HepG2 (cell line): ENCODE results near the gene CCDC117. TPM values are rescaled to one million over a fixed set of nuclear protein-coding genes. Genes with fewer than 3 reads are reported as not detected.

Source experiments
- ATAC-seq: fragments of 200-7000 bp; cut with Tn5 transposase; 3 replicates; pipeline ENCODE4 v1.9.1; 2020; ENCODE audit warnings: mild to moderate bottlenecking, moderate library complexity
- Bru-seq: library from RNA; stranded (reverse); fragments of 400-500 nt; gene quantifications from one replicate; lab custom pipeline; 2021; lab: Mats Ljungman, UMichigan
- BruChase-seq, 2 experiments: library from RNA; stranded (reverse); fragments of 400-500 nt; gene quantifications; one replicate each; lab custom pipeline; 2021; lab: Mats Ljungman, UMichigan
- BruUV-seq: library from RNA; stranded (reverse); fragments of 400-500 nt; replicated peaks from 2 replicates; lab custom pipeline; 2021; lab: Mats Ljungman, UMichigan
- CTCF ChIA-PET: fragments of 300-600 bp; formaldehyde crosslinking; extraction: SDS; loops from one replicate; lab custom pipeline; 2021; ENCODE audit warnings: low total read pairs, inconsistent platforms, low intra/inter-chr PET ratio; lab: Yijun Ruan, JAX
- POLR2A ChIA-PET: fragments of 350-600 bp; sonication (Branson Sonifier 250); formaldehyde crosslinking; loops from one replicate; lab custom pipeline; 2020; ENCODE audit warnings: antibody characterized with exemption, inconsistent platforms; lab: Yijun Ruan, JAX
- DNase-seq: peaks from one replicate; pipeline ENCODE4 v3.0.0-alpha.2; 2015; ENCODE audit warnings: low spot score
- FAIRE-seq: peaks from 3 replicates; lab custom pipeline; 2011; peaks lifted over from hg19 to GRCh38; lab: Jason Lieb, UNC
- H2AFZ ChIP-seq: one replicate; pipeline ENCODE4 v1.6.1; 2011; ENCODE audit warnings: low read length, inconsistent platforms
- H3K27ac ChIP-seq: fragments of 300-600 bp; 3 replicates; pipeline ENCODE4 v1.8.0; 2011; ENCODE audit warnings: mixed run types, mild to moderate bottlenecking, mixed read lengths, low read length, inconsistent platforms; ENCODE audit not compliant: insufficient read depth; ENCODE audit errors: extremely low read length
- H3K27me3 ChIP-seq, 2 experiments: fragments of 200-600 bp in 1 of 2; 2 replicates in 1 of 2; 3 replicates in 1 of 2; pipeline versions ENCODE4 v1.6.0 to v1.8.0; 2011; ENCODE audit warnings: low read length in 2 of 2, mild to moderate bottlenecking in 2 of 2, moderate library complexity in 2 of 2, inconsistent platforms in 1 of 2; ENCODE audit not compliant: insufficient read depth in 2 of 2, control insufficient read depth in 1 of 2
- H3K36me3 ChIP-seq, 2 experiments: fragments of 200-600 bp in 1 of 2; replicated peaks in 1 of 2; 2 replicates in 1 of 2; 3 replicates in 1 of 2; pipeline versions ENCODE4 v1.5.1 to v1.8.0; 2011; ENCODE audit warnings: low read length in 2 of 2, inconsistent platforms in 1 of 2; ENCODE audit not compliant: insufficient read depth in 2 of 2, control insufficient read depth in 1 of 2
- H3K4me1 ChIP-seq: 2 replicates; pipeline ENCODE4 v1.5.1; 2012; ENCODE audit warnings: low read length, inconsistent platforms; ENCODE audit not compliant: insufficient read depth
- H3K4me2 ChIP-seq: 2 replicates; pipeline ENCODE4 v1.6.0; 2011; ENCODE audit warnings: low read depth, low read length, inconsistent platforms
- H3K4me3 ChIP-seq, 3 experiments: fragments of 200-600 bp in 1 of 3; sonication (generic), shearing (Covaris generic) in 1 of 3; replicated peaks in 1 of 3; 2 replicates each; pipeline ENCODE4 v1.5.1; 2011 to 2016; ENCODE audit warnings: low read length in 3 of 3, inconsistent platforms in 2 of 3, low read depth in 2 of 3, mild to moderate bottlenecking in 2 of 3, control low read depth in 1 of 3, mixed read lengths in 1 of 3; ENCODE audit not compliant: insufficient read depth in 1 of 3
- H3K79me2 ChIP-seq: one replicate; pipeline ENCODE4 v1.6.1; 2011; ENCODE audit warnings: low read length, inconsistent platforms; ENCODE audit not compliant: insufficient read depth
- H3K9ac ChIP-seq: 2 replicates; pipeline ENCODE4 v1.6.0; 2011; ENCODE audit warnings: mild to moderate bottlenecking, low read depth, low read length, inconsistent platforms; ENCODE audit not compliant: insufficient read depth
- H3K9me3 ChIP-seq: 2 replicates; pipeline ENCODE4 v1.5.1; 2012; ENCODE audit warnings: mild to moderate bottlenecking, low read length
- H4K20me1 ChIP-seq: 2 replicates; pipeline ENCODE4 v1.6.0; 2011; ENCODE audit warnings: inconsistent platforms, mild to moderate bottlenecking, low read length, moderate library complexity; ENCODE audit not compliant: insufficient read depth
- KAT7 ChIP-seq: IDR thresholded peaks from 2 replicates; pipeline ENCODE4 v1.6.1; 2018; ENCODE audit warnings: borderline replicate concordance, missing compliant biosample characterization
- KLF9 ChIP-seq: IDR thresholded peaks from 2 replicates; pipeline ENCODE4 v1.6.1; 2016; ENCODE audit warnings: low read depth
- NCOR1 ChIP-seq: fragments of 200-600 bp; sonication (generic); IDR thresholded peaks from 2 replicates; pipeline ENCODE4 v1.7.0; 2017; ENCODE audit warnings: antibody characterized with exemption, low read length, borderline replicate concordance
- REPIN1 ChIP-seq: sonication (generic); formaldehyde crosslinking; IDR thresholded peaks from 2 replicates; pipeline ENCODE4 v1.8.0; 2022; ENCODE audit warnings: missing genetic modification reagents, low read depth, mild to moderate bottlenecking, borderline replicate concordance
- SMAD9 ChIP-seq: sonication (generic); formaldehyde crosslinking; IDR thresholded peaks from 2 replicates; pipeline ENCODE4 v1.5.1; 2020; ENCODE audit warnings: mild to moderate bottlenecking, missing genetic modification reagents
- ZBTB1 ChIP-seq: sonication (generic); formaldehyde crosslinking; IDR thresholded peaks from 2 replicates; pipeline ENCODE4 v1.4.0; 2020; ENCODE audit warnings: missing genetic modification reagents, borderline replicate concordance
- ZFX ChIP-seq: sonication (generic); formaldehyde crosslinking; IDR thresholded peaks from 2 replicates; pipeline ENCODE4 v1.4.0; 2020; ENCODE audit warnings: mild to moderate bottlenecking, low read depth, missing genetic modification reagents, moderate library complexity
- ZNF10 ChIP-seq: sonication (generic); formaldehyde crosslinking; IDR thresholded peaks from 2 replicates; pipeline ENCODE4 v1.4.0; 2020; ENCODE audit warnings: mild to moderate bottlenecking, low read depth, missing genetic modification reagents, borderline replicate concordance
- ZNF282 ChIP-seq: fragments of 450-650 bp; IDR thresholded peaks from 2 replicates; pipeline ENCODE4 v1.6.1; 2018; ENCODE audit not compliant: partially characterized antibody
- ZNF605 ChIP-seq: sonication (generic); formaldehyde crosslinking; IDR thresholded peaks from 2 replicates; pipeline ENCODE4 v1.8.0; 2022; ENCODE audit warnings: mild to moderate bottlenecking, missing genetic modification reagents
- WGBS: methylation state at CpG from one replicate; pipeline ENCODE4 v1.1.6; 2017; ENCODE audit warnings: low lambda C conversion rate; 5-methylcytosine and 5-hydroxymethylcytosine counted together
- in situ Hi-C: cut with HindIII; loops from 2 replicates; pipeline ENCODE4 v1.10.0; 2017; ENCODE audit warnings: low pct_unique_long_range_greater_than_20kb; ENCODE audit not compliant: extremely low pct_ligation_motif_present
- intact Hi-C: fragments of 100-400 bp; cut with micrococcal nuclease; formaldehyde crosslinking; loops from one replicate; pipeline ENCODE4 v1.10.0; 2022; ENCODE audit not compliant: unreplicated experiment
- long read RNA-seq, 2 experiments: library from RNA in 1 of 2; library from polyadenylated mRNA in 1 of 2; stranded (forward) in 1 of 2; unstranded in 1 of 2; transcript quantifications; one replicate each; pipeline ENCODE4 v2.0.0, GENCODE V29; 2019 to 2022
- polyA minus RNA-seq, 3 experiments: library from RNA; depleted of rRNA, polyadenylated mRNA; stranded (reverse); fragments of >200 nt; gene quantifications; 2 replicates each; pipeline ENCODE4 v1.2.3, GENCODE V29; 2011; ENCODE audit warnings: low replicate concordance in 1 of 3
- polyA plus RNA-seq, 8 experiments: library from polyadenylated mRNA; depleted of rRNA in 3 of 8; stranded (reverse) in 7 of 8; unstranded in 1 of 8; fragments of >200 nt; fragmentation: Illumina TruSeq in 4 of 8; extraction: Trizol in 4 of 8; gene quantifications; 2 replicates each; pipeline versions ENCODE4 v1.2.1 to v1.2.3, GENCODE V29; 2011 to 2016; ENCODE audit warnings: low read depth in 4 of 8, missing spikeins in 1 of 8, mixed read lengths in 1 of 8; ENCODE audit not compliant: insufficient read depth in 1 of 8
- total RNA-seq, 5 experiments: library from RNA; depleted of rRNA; stranded (reverse); fragments of >200 nt; fragmentation: Illumina TruSeq; extraction: Trizol; gene quantifications; 2 replicates each; pipeline ENCODE4 v1.2.3, GENCODE V29; 2016; ENCODE audit warnings: low read depth in 1 of 5
- TF ChIP-seq, protein P1 (sequence below): sonication (generic); formaldehyde crosslinking; IDR thresholded peaks from 2 replicates; pipeline ENCODE4 v1.4.0; 2020; ENCODE audit warnings: missing genetic modification reagents, borderline replicate concordance

The CCDC117 gene
- 34.2 and 43.8 TPM in 2 replicates for total RNA-seq (2016; rRNA removed; fragmentation: Illumina TruSeq; extraction: Trizol)
- 3.6 and 5.8 TPM in 2 replicates for total RNA-seq (2016; cell fraction: cytosol; rRNA removed; fragmentation: Illumina TruSeq; extraction: Trizol; ENCODE audit: low read depth)
- 33.6 and 41.0 TPM in 2 replicates for total RNA-seq (2016; cell fraction: insoluble cytoplasmic fraction; rRNA removed; fragmentation: Illumina TruSeq; extraction: Trizol)
- total RNA-seq (2016; cell fraction: membrane; rRNA removed; fragmentation: Illumina TruSeq; extraction: Trizol) = 21.8 and 22.8 TPM in 2 replicates
- 18.7 and 21.9 TPM in 2 replicates for total RNA-seq (2016; cell fraction: nucleus; rRNA removed; fragmentation: Illumina TruSeq; extraction: Trizol)
- 12.1 and 12.6 TPM in 2 replicates for polyA plus RNA-seq (2011; rRNA removed)
- polyA plus RNA-seq (2011; cell fraction: cytosol; rRNA removed) = 7.2 and 12.4 TPM in 2 replicates
- 3.6 and 7.1 TPM in 2 replicates for polyA plus RNA-seq (2011; cell fraction: nucleus; rRNA removed)
- polyA plus RNA-seq (2012) = 22.6 and 27.8 TPM in 2 replicates
- polyA plus RNA-seq (2016; cell fraction: cytosol; fragmentation: Illumina TruSeq; extraction: Trizol; ENCODE audit: low read depth) = 2.1 and 2.8 TPM in 2 replicates
- polyA plus RNA-seq (2016; cell fraction: insoluble cytoplasmic fraction; fragmentation: Illumina TruSeq; extraction: Trizol; ENCODE audit: low read depth) = 41.1 and 42.1 TPM in 2 replicates
- 10.2 and 11.0 TPM in 2 replicates for polyA plus RNA-seq (2016; cell fraction: membrane; fragmentation: Illumina TruSeq; extraction: Trizol; ENCODE audit: low read depth)
- 24.6 and 26.0 TPM in 2 replicates for polyA plus RNA-seq (2016; cell fraction: nucleus; fragmentation: Illumina TruSeq; extraction: Trizol; ENCODE audit: insufficient read depth, low read depth)
- polyA minus RNA-seq (2011; rRNA and poly(A)+ RNA removed; ENCODE audit: low replicate concordance) = 4.4 and 5.8 TPM in 2 replicates
- 22.9 and 28.6 TPM in 2 replicates for polyA minus RNA-seq (2011; cell fraction: cytosol; rRNA and poly(A)+ RNA removed)
- polyA minus RNA-seq (2011; cell fraction: nucleus; rRNA and poly(A)+ RNA removed) = 10.7 and 18.3 TPM in 2 replicates
- Bru-seq, nascent RNA = percentile 86 among the genes with signal in this experiment
- BruChase-seq, experiment 1, labeled RNA remaining after a 6-hour chase = percentile 91 among the genes with signal in this experiment
- BruChase-seq, experiment 2, labeled RNA remaining after a 2-hour chase = percentile 93 among the genes with signal in this experiment
- long read RNA-seq, experiment 1, transcript CCDC117-201 (5 exons, 3,985 nt) = major isoform, 11 of 18 reads
- long read RNA-seq, experiment 1, partial matches to known transcripts = 3 of 18 reads
- long read RNA-seq, experiment 1, other reads (novel, unspliced or antisense) = 4 of 18 reads
- long read RNA-seq, experiment 2, transcript CCDC117-201 (5 exons, 3,985 nt) = major isoform, 6 of 45 reads
- long read RNA-seq, experiment 2, partial matches to known transcripts = 1 of 45 reads
- long read RNA-seq, experiment 2, other reads (novel, unspliced or antisense) = 38 of 45 reads

DNA sequence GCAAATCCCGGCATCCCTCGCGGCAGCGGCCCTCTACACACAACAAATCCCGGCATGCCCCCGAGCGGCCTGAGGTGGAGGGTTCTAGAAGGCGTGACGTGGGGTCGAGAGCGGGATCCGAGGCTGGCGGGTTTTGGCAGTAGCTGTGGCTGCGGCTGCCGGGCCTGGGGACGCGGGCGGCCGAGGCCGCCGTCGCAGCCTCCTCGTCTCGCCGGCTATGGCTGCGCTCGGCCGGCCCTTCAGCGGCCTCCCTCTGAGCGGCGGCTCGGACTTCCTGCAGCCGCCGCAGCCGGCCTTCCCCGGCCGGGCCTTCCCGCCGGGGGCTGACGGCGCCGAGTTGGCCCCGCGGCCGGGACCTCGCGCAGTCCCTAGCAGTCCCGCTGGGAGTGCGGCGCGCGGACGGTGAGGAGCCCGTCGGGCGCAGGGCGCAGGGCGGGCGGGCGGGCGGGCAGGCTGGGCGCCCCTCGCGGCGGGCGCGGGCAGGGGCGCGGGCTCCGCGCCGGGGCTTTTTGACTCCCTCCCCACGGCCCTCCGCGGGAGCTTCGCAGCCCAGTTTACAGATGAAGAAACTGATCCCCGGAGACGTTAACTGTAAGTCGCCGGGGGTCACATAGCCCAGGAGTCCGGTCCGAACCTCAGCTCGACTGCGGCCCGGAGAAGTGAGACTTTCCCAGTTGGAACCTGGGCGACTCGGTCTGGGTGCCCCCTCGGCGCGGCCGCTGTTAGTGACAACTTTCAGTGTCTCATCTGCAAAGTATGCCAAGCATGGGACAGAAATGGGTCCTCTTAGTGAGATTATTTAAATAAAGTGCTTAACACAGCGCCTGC, at the start of gene CCDC117:
TSS of gene CCDC117 (plus strand) at position 63 of the 828 bp plus-strand sequence. CDS start at position 218, 155 bp downstream.
- FAIRE-seq (peak; percentile 39), ATAC-seq (peak; percentile 92), DNase-seq (peak; percentile 90)
- H3K27me3 ChIP-seq = no peaks in the 10 kb centered on the region; a peak in 1 of 5 replicates
- POLR2A ChIA-PET = interaction anchor here (0.6 to 4.5 kb wide), 16 partner anchors 8 to 93 kb away, joined by 3 to 59 read pairs (median 4); partner anchors contain the start of genes CHEK2, HSCB, TTC28 and XBP1
- in situ Hi-C loops = no loop called here
- no peaks in the 10 kb centered on the region for H3K9me3 ChIP-seq
- H3K4me3 ChIP-seq = peak within 1 kb of the TSS; percentile 71 to 87 (median 82)
- H3K27ac ChIP-seq = peak within 1 kb of the TSS; percentile 91
- H3K36me3 ChIP-seq = peaks cover 0 to 16% of the 10 kb centered on the region in 2 experiments; a peak in 2 of 5 replicates
- H3K4me1 ChIP-seq = peaks cover 82% of the 10 kb centered on the region
- peaks cover 43% of the 10 kb centered on the region for H3K79me2 ChIP-seq
- CTCF ChIA-PET = no interaction called here
- intact Hi-C loops = loop anchor here (1.0 kb wide), 1 partner anchor 26 kb away; no protein-coding TSS in a partner anchor
- no TSS peak for BruUV-seq
- peak within 1 kb of the TSS; percentile 70 for H2AFZ ChIP-seq
- peak within 1 kb of the TSS; percentile 96 for H3K9ac ChIP-seq
- H3K4me2 ChIP-seq = peak within 1 kb of the TSS; percentile 82
- H4K20me1 ChIP-seq = no peaks in the 10 kb centered on the region
- WGBS = 0% methylated on average over 4 of the region's 92 CpGs
- TF ChIP-seq NCOR1 = no peak
- no peak for TF ChIP-seq ZNF605 (CRISPR knock-in tag)
- TF ChIP-seq REPIN1 (CRISPR knock-in tag) = peak; percentile 52; the same call in 1 of the 2 replicates
- no peak for TF ChIP-seq KLF9 (CRISPR knock-in tag)
- TF ChIP-seq, protein P1, sequence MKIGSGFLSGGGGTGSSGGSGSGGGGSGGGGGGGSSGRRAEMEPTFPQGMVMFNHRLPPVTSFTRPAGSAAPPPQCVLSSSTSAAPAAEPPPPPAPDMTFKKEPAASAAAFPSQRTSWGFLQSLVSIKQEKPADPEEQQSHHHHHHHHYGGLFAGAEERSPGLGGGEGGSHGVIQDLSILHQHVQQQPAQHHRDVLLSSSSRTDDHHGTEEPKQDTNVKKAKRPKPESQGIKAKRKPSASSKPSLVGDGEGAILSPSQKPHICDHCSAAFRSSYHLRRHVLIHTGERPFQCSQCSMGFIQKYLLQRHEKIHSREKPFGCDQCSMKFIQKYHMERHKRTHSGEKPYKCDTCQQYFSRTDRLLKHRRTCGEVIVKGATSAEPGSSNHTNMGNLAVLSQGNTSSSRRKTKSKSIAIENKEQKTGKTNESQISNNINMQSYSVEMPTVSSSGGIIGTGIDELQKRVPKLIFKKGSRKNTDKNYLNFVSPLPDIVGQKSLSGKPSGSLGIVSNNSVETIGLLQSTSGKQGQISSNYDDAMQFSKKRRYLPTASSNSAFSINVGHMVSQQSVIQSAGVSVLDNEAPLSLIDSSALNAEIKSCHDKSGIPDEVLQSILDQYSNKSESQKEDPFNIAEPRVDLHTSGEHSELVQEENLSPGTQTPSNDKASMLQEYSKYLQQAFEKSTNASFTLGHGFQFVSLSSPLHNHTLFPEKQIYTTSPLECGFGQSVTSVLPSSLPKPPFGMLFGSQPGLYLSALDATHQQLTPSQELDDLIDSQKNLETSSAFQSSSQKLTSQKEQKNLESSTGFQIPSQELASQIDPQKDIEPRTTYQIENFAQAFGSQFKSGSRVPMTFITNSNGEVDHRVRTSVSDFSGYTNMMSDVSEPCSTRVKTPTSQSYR (CRISPR knock-in tag) = no peak
- no peak for TF ChIP-seq SMAD9 (CRISPR knock-in tag)
- TF ChIP-seq ZNF282 = no peak
- no peak for TF ChIP-seq ZNF10 (CRISPR knock-in tag)
- no peak for TF ChIP-seq ZBTB1
- peak; percentile 38; the same call in 1 of the 2 replicates for TF ChIP-seq KAT7 (CRISPR knock-in tag)
- peak; percentile 95 for TF ChIP-seq ZFX (CRISPR knock-in tag)
